SU-DHL-6 (cell line): ENCODE results near the gene PDLIM7.
A peak's percentile ranks its signal among the peaks of the same experiment; 100 is the strongest.

Source experiments
- H2AFZ ChIP-seq: fragments of 200-600 bp; sonication (generic); 2 replicates; pipeline ENCODE4 v1.6.1; 2014; ENCODE audit warnings: low read depth, mild to moderate bottlenecking, moderate library complexity, mixed read lengths, antibody characterized with exemption, low read length; ENCODE audit not compliant: severe bottlenecking
- H3F3A ChIP-seq: fragments of 200-600 bp; shearing (Covaris generic); 2 replicates; pipeline ENCODE4 v1.6.0; 2016; ENCODE audit warnings: antibody characterized with exemption, mild to moderate bottlenecking; ENCODE audit not compliant: insufficient read depth
- H3K27ac ChIP-seq: fragments of 200-600 bp; sonication (generic); 2 replicates; pipeline ENCODE4 v1.5.1; 2016; ENCODE audit warnings: low read depth, mild to moderate bottlenecking, low read length, moderate library complexity, mixed read lengths
- H3K27me3 ChIP-seq: fragments of 200-600 bp; sonication (generic), shearing (Covaris generic); 2 replicates; pipeline ENCODE4 v1.6.0; 2014; ENCODE audit warnings: mild to moderate bottlenecking, low read length
- H3K36me3 ChIP-seq: fragments of 200-600 bp; sonication (generic); 2 replicates; pipeline ENCODE4 v1.6.1; 2014; ENCODE audit warnings: mild to moderate bottlenecking, low read length, mixed read lengths
- H3K4me2 ChIP-seq: fragments of 300-600, 200-600 bp; shearing (Covaris generic), sonication (generic); 2 replicates; pipeline ENCODE4 v1.6.0; 2014; ENCODE audit warnings: low read length, low read depth, mild to moderate bottlenecking; ENCODE audit not compliant: poor library complexity, severe bottlenecking
- H3K4me3 ChIP-seq: fragments of 200-600 bp; sonication (generic); 2 replicates; pipeline ENCODE4 v1.5.1; 2014; ENCODE audit warnings: antibody characterized with exemption, low read length, mild to moderate bottlenecking, mixed read lengths; ENCODE audit not compliant: insufficient read depth, poor library complexity, severe bottlenecking
- H3K79me2 ChIP-seq: fragments of 200-600 bp; sonication (generic); 2 replicates; pipeline ENCODE4 v1.6.1; 2014; ENCODE audit warnings: mild to moderate bottlenecking, low read length, moderate library complexity; ENCODE audit not compliant: insufficient read depth
- H3K9ac ChIP-seq: fragments of 200-600 bp; sonication (generic); 2 replicates; pipeline ENCODE4 v1.7.0; 2014; ENCODE audit warnings: mild to moderate bottlenecking, low read length
- H3K9me2 ChIP-seq: fragments of 200-600 bp; sonication (generic); replicated peaks from 2 replicates; pipeline ENCODE4 v1.6.1; 2014; ENCODE audit warnings: low read length; ENCODE audit not compliant: insufficient read depth
- H3K9me3 ChIP-seq: fragments of 200-600 bp; sonication (generic); 2 replicates; pipeline ENCODE4 v1.6.1; 2014; ENCODE audit warnings: low read length, mixed read lengths; ENCODE audit not compliant: insufficient read depth
- H4K20me1 ChIP-seq: fragments of 200-600 bp; sonication (generic); 2 replicates; pipeline ENCODE4 v1.6.1; 2014; ENCODE audit warnings: low read depth, mild to moderate bottlenecking, antibody characterized with exemption, low read length, moderate library complexity, mixed read lengths
- CTCF ChIP-seq: fragments of 200-600 bp; sonication (generic); IDR thresholded peaks from one replicate; pipeline ENCODE4 v1.5.1; 2017; ENCODE audit warnings: antibody characterized with exemption, mild to moderate bottlenecking, low read length, moderate library complexity; ENCODE audit not compliant: insufficient read depth, poor library complexity, severe bottlenecking
- EZH2phosphoT487 ChIP-seq: fragments of 200-600 bp; sonication (generic), shearing (Covaris generic); conservative IDR thresholded peaks from 2 replicates; pipeline ENCODE4 v1.6.1; 2018; ENCODE audit warnings: mild to moderate bottlenecking, antibody characterized with exemption, low read length, moderate library complexity, mixed read lengths

The PDLIM7 gene

GRCh38 chr5:177493795-177494345, 3.5 kb downstream of the PDLIM7 start:
- Histone ChIP-seq H3F3A (peaks cover 5% of the 10 kb centered on the region; the same call in 1 of the 2 replicates), H2AFZ (no peak overlapping the region), H3K4me3 (no peak overlapping the region), H3K4me2 (no peak overlapping the region), H4K20me1 (no peaks in the 10 kb centered on the region), H3K27me3 (no peaks in the 10 kb centered on the region), H3K79me2 (no peaks in the 10 kb centered on the region), H3K9me2 (no peaks in the 10 kb centered on the region), H3K36me3 (no peaks in the 10 kb centered on the region), H3K9ac (no peak overlapping the region), H3K27ac (peak overlapping the region; percentile 47), H3K9me3 (no peaks in the 10 kb centered on the region)
- no peak for TF ChIP-seq EZH2phosphoT487
- TF ChIP-seq CTCF: no peak

- Histone ChIP-seq H2AFZ (no peak overlapping the region), H3F3A (peaks cover 5% of the 10 kb centered on the region; the same call in 1 of the 2 replicates), H3K79me2 (no peaks in the 10 kb centered on the region), H3K27me3 (no peaks in the 10 kb centered on the region), H3K9me3 (no peaks in the 10 kb centered on the region), H3K36me3 (no peaks in the 10 kb centered on the region), H3K9me2 (no peaks in the 10 kb centered on the region), H4K20me1 (no peaks in the 10 kb centered on the region), H3K27ac (no peak overlapping the region), H3K9ac (no peak overlapping the region), H3K4me3 (no peak overlapping the region), H3K4me2 (no peak overlapping the region)
- TF ChIP-seq CTCF (no peak), EZH2phosphoT487 (no peak)
Measured at GRCh38 chr5:177492841-177493240, 4.6 kb downstream of the PDLIM7 start.

- no peak overlapping the region for H3K4me2 ChIP-seq
- peaks cover 5% of the 10 kb centered on the region; the same call in 1 of the 2 replicates for H3F3A ChIP-seq
- no peak overlapping the region for H3K9ac ChIP-seq
- H3K9me3 ChIP-seq: no peaks in the 10 kb centered on the region
- no peaks in the 10 kb centered on the region for H3K36me3 ChIP-seq
- no peaks in the 10 kb centered on the region for H3K27me3 ChIP-seq
- H3K79me2 ChIP-seq: no peaks in the 10 kb centered on the region
- H4K20me1 ChIP-seq: no peaks in the 10 kb centered on the region
- no peak overlapping the region for H3K4me3 ChIP-seq
- H2AFZ ChIP-seq: no peak overlapping the region
- no peaks in the 10 kb centered on the region for H3K9me2 ChIP-seq
- H3K27ac ChIP-seq: no peak overlapping the region
- no peak for TF ChIP-seq CTCF
- TF ChIP-seq EZH2phosphoT487: no peak
Measured at GRCh38 chr5:177491983-177492746, 5.2 kb downstream of the PDLIM7 start.
